ENCODE measurements around the gene SLC2A2. TPM values are rescaled to one million over a fixed set of nuclear protein-coding genes. Genes with fewer than 3 reads are reported as not detected.

The SLC2A2 gene
- total RNA-seq, 1 donor from 2014 or later: not detected

DNA sequence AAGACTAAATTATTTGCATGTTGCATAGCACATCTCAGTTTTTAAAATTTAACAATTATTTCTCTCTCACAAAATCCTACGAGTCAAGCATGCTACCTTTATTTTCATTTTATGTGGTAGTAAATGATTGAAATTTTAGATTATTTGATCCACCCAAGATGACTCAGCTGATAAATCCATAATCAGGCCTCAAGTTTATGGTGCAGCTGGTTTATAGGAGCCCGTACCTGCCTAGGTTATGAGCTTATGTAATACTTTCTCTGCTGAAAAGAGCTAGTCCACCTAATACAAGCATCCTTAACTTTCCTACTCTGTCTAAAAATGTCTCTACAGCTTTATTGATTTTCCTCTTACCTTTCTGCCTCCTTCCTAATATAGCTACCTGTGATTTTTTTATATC lies 41.2 kb downstream of the SLC2A2 start:
- Histone ChIP-seq H3K4me3 (no peak overlapping the region), H3K9ac (no peak overlapping the region), H3K9me3 (ENCODE audit: low read depth) (no peaks in the 10 kb centered on the region), H3K27me3 (no peaks in the 10 kb centered on the region), H3K4me2 (no peak overlapping the region), H3K27ac (no peak overlapping the region), H3F3A (ENCODE audit: low read depth) (no peaks in the 10 kb centered on the region), H4K20me1 (ENCODE audit: low read depth) (no peaks in the 10 kb centered on the region), H3K79me2 (ENCODE audit: low read depth) (no peaks in the 10 kb centered on the region), H3K4me1 (no peaks in the 10 kb centered on the region), H2AFZ (replicated peaks) (no peak overlapping the region), H3K36me3 (no peaks in the 10 kb centered on the region)
- H3K4me3 Mint-ChIP-seq: no peak overlapping the region
- H3K36me3 Mint-ChIP-seq: no peaks in the 10 kb centered on the region
- TF ChIP-seq EZH2phosphoT487 (IDR thresholded peaks at IDR 0.05) (no peak), EZH2 (IDR thresholded peaks at IDR 0.05) (no peak)
- TF ChIP-seq, protein P1, sequence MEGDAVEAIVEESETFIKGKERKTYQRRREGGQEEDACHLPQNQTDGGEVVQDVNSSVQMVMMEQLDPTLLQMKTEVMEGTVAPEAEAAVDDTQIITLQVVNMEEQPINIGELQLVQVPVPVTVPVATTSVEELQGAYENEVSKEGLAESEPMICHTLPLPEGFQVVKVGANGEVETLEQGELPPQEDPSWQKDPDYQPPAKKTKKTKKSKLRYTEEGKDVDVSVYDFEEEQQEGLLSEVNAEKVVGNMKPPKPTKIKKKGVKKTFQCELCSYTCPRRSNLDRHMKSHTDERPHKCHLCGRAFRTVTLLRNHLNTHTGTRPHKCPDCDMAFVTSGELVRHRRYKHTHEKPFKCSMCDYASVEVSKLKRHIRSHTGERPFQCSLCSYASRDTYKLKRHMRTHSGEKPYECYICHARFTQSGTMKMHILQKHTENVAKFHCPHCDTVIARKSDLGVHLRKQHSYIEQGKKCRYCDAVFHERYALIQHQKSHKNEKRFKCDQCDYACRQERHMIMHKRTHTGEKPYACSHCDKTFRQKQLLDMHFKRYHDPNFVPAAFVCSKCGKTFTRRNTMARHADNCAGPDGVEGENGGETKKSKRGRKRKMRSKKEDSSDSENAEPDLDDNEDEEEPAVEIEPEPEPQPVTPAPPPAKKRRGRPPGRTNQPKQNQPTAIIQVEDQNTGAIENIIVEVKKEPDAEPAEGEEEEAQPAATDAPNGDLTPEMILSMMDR (IDR thresholded peaks at IDR 0.05): no peak
- H3K27ac Mint-ChIP-seq: no peak overlapping the region
- H3K27me3 Mint-ChIP-seq (ENCODE audit: insufficient read depth, low read depth): no peaks in the 10 kb centered on the region
- peaks cover 4% of the 10 kb centered on the region for H3K9me3 Mint-ChIP-seq
- DNase-seq (ENCODE audit: low spot score): no peak
- H3K4me1 Mint-ChIP-seq: no peaks in the 10 kb centered on the region

DNA sequence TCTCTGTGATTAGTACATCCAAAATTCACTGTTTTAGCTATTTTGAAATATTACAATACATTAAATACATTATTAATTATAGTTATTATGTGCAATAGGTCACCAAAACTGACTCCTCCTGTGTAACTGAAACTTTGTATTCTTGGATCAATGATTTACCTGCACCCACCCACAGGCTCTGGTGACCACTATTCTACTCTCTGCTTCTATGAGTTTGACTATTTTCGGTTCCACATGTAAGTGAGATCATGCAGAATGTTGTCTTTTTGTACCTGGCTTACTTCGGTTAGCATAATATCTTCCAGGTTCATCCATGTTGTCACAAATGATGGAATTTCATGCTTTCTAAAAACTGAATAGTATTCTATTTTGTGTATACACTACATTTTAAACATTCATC lies 43.8 kb downstream of the SLC2A2 start:
- no peak overlapping the region for H3K9ac ChIP-seq
- no peak overlapping the region for H3K27ac Mint-ChIP-seq
- H3K27me3 Mint-ChIP-seq (ENCODE audit: insufficient read depth, low read depth): no peaks in the 10 kb centered on the region
- H3K9me3 ChIP-seq (ENCODE audit: low read depth): no peaks in the 10 kb centered on the region
- no peaks in the 10 kb centered on the region for H3K36me3 ChIP-seq
- H4K20me1 ChIP-seq (ENCODE audit: low read depth): no peaks in the 10 kb centered on the region
- H3K27ac ChIP-seq: no peak overlapping the region
- H3K4me1 ChIP-seq: no peaks in the 10 kb centered on the region
- H3K36me3 Mint-ChIP-seq: no peaks in the 10 kb centered on the region
- no peak overlapping the region for H3K4me3 ChIP-seq
- H3K4me1 Mint-ChIP-seq: no peaks in the 10 kb centered on the region
- TF ChIP-seq, protein P1 (IDR thresholded peaks at IDR 0.05): no peak
- TF ChIP-seq EZH2phosphoT487 (IDR thresholded peaks at IDR 0.05) (no peak), EZH2 (IDR thresholded peaks at IDR 0.05) (no peak)
- H3F3A ChIP-seq (ENCODE audit: low read depth): no peaks in the 10 kb centered on the region
- H3K79me2 ChIP-seq (ENCODE audit: low read depth): no peaks in the 10 kb centered on the region
- H2AFZ ChIP-seq (replicated peaks): no peak overlapping the region
- H3K4me2 ChIP-seq: no peak overlapping the region
- no peak for DNase-seq (ENCODE audit: low spot score)
- peaks cover 4% of the 10 kb centered on the region for H3K9me3 Mint-ChIP-seq
- H3K4me3 Mint-ChIP-seq: no peak overlapping the region
- no peaks in the 10 kb centered on the region for H3K27me3 ChIP-seq

DNA sequence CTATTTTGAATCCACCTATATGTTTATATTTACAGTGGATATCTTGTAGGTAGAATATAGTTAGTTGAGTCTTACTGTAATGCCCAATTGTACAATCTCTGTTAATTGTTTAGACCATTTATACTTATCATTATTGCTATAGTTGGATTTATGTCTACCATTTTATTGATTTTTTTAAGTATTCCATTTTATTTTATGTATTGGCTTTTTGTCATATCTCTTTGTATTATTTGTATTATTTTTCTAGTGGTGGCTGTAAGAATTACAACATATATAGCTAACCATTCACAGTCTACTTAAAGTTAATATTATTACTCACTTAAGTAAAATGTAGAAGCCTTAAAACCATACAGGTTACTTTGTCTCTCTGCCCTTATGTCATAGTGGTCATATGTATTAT lies 46.1 kb downstream of the SLC2A2 start:
- Histone ChIP-seq H4K20me1 (ENCODE audit: low read depth) (no peaks in the 10 kb centered on the region), H2AFZ (replicated peaks) (no peak overlapping the region), H3K79me2 (ENCODE audit: low read depth) (no peaks in the 10 kb centered on the region), H3K9me3 (ENCODE audit: low read depth) (no peaks in the 10 kb centered on the region), H3K4me1 (no peaks in the 10 kb centered on the region), H3F3A (ENCODE audit: low read depth) (no peaks in the 10 kb centered on the region), H3K27ac (no peak overlapping the region), H3K4me2 (no peak overlapping the region), H3K9ac (no peak overlapping the region), H3K4me3 (no peak overlapping the region), H3K36me3 (no peaks in the 10 kb centered on the region), H3K27me3 (no peaks in the 10 kb centered on the region)
- Mint-ChIP-seq H3K4me1 (no peaks in the 10 kb centered on the region), H3K4me3 (no peak overlapping the region), H3K36me3 (no peaks in the 10 kb centered on the region), H3K27me3 (ENCODE audit: insufficient read depth, low read depth) (no peaks in the 10 kb centered on the region), H3K27ac (no peak overlapping the region), H3K9me3 (peaks cover 6% of the 10 kb centered on the region)
- TF ChIP-seq EZH2phosphoT487 (IDR thresholded peaks at IDR 0.05) (no peak), EZH2 (IDR thresholded peaks at IDR 0.05) (no peak)
- TF ChIP-seq, protein P1 (IDR thresholded peaks at IDR 0.05): no peak
- DNase-seq (ENCODE audit: low spot score): no peak
